OCI-LY1 (cell line): ENCODE measurements around the gene CSH1.

ENCODE experiments used
- H2AFZ ChIP-seq: fragments of 200-600 bp; sonication (generic), shearing (Covaris generic); 2 replicates; pipeline ENCODE4 v1.6.0; 2014; ENCODE audit warnings: antibody characterized with exemption, mild to moderate bottlenecking, low read length
- H3F3A ChIP-seq: fragments of 200-600 bp; sonication (generic), shearing (Covaris generic); 2 replicates; pipeline ENCODE4 v1.6.0; 2014; ENCODE audit warnings: mild to moderate bottlenecking, antibody characterized with exemption, low read length, moderate library complexity; ENCODE audit not compliant: insufficient read depth
- H3K27ac ChIP-seq: fragments of 200-600 bp; sonication (generic); 2 replicates; pipeline ENCODE4 v1.5.1; 2014; ENCODE audit warnings: low read length, mixed run types, mild to moderate bottlenecking, low read depth; ENCODE audit not compliant: poor library complexity, severe bottlenecking
- H3K27me3 ChIP-seq: fragments of 200-600 bp; sonication (generic); 2 replicates; pipeline ENCODE4 v1.6.0; 2014; ENCODE audit warnings: antibody characterized with exemption, mild to moderate bottlenecking, low read length, moderate library complexity; ENCODE audit not compliant: insufficient read depth
- H3K36me3 ChIP-seq: fragments of 200-600 bp; sonication (generic); 2 replicates; pipeline ENCODE4 v1.6.1; 2014; ENCODE audit warnings: mild to moderate bottlenecking, antibody characterized with exemption, low read length, moderate library complexity, mixed read lengths; ENCODE audit not compliant: insufficient read depth
- H3K4me1 ChIP-seq: fragments of 200-600 bp; sonication (generic); 2 replicates; pipeline ENCODE4 v1.5.1; 2014; ENCODE audit warnings: mild to moderate bottlenecking, low read length, moderate library complexity; ENCODE audit not compliant: insufficient read depth, severe bottlenecking
- H3K4me2 ChIP-seq: fragments of 200-600 bp; sonication (generic), shearing (Covaris generic); 2 replicates; pipeline ENCODE4 v1.6.1; 2014; ENCODE audit warnings: low read length
- H3K4me3 ChIP-seq: fragments of 200-600 bp; sonication (generic); 2 replicates; pipeline ENCODE4 v1.5.1; 2014; ENCODE audit warnings: low read length, low read depth, mild to moderate bottlenecking, mixed read lengths; ENCODE audit not compliant: poor library complexity, severe bottlenecking
- H3K79me2 ChIP-seq: fragments of 200-600 bp; shearing (Covaris generic); 2 replicates; pipeline ENCODE4 v1.6.1; 2016; ENCODE audit warnings: mixed run types, low read length, mixed read lengths; ENCODE audit not compliant: insufficient read depth
- H3K9ac ChIP-seq: fragments of 200-600 bp; sonication (generic), shearing (Covaris generic); 2 replicates; pipeline ENCODE4 v1.6.1; 2014; ENCODE audit warnings: mild to moderate bottlenecking, low read length, mixed read lengths
- H3K9me2 ChIP-seq: fragments of 200-600 bp; sonication (generic), shearing (Covaris generic); 2 replicates; pipeline ENCODE4 v1.6.1; 2014; ENCODE audit warnings: low read depth, mild to moderate bottlenecking, low read length, mixed read lengths
- H3K9me3 ChIP-seq: fragments of 200-600 bp; shearing (Covaris generic); 2 replicates; pipeline ENCODE4 v1.6.1; 2014; ENCODE audit warnings: low read length, mixed read lengths
- H4K20me1 ChIP-seq: fragments of 200-600 bp; sonication (generic), shearing (Covaris generic); 2 replicates; pipeline ENCODE4 v1.6.0; 2016; ENCODE audit warnings: mild to moderate bottlenecking, low read length; ENCODE audit not compliant: insufficient read depth
- CTCF ChIP-seq: fragments of 200-600 bp; sonication (generic), shearing (Covaris generic); IDR thresholded peaks from 2 replicates; pipeline ENCODE4 v1.5.1; 2017; ENCODE audit warnings: mild to moderate bottlenecking, antibody characterized with exemption, low read length, moderate library complexity, mixed read lengths
- EZH2 ChIP-seq: fragments of 200-600 bp; sonication (generic), shearing (Covaris generic); IDR thresholded peaks from 2 replicates; pipeline ENCODE4 v1.8.0; 2017; ENCODE audit warnings: borderline replicate concordance, mixed run types, mild to moderate bottlenecking, antibody characterized with exemption, low read length, moderate library complexity, mixed read lengths

Gene CSH1

GRCh38 chr17:63934183-63935112 is 38.1 kb upstream of the CSH1 start:
- Histone ChIP-seq H3F3A (no peaks in the 10 kb centered on the region), H3K9me2 (no peaks in the 10 kb centered on the region), H3K27me3 (no peaks in the 10 kb centered on the region), H2AFZ (no peak overlapping the region), H3K36me3 (peaks cover 26% of the 10 kb centered on the region), H4K20me1 (no peaks in the 10 kb centered on the region), H3K4me1 (peaks cover 72% of the 10 kb centered on the region), H3K4me2 (peak overlapping the region; percentile 96), H3K9ac (peak overlapping the region; percentile 100), H3K79me2 (peaks cover 23% of the 10 kb centered on the region), H3K9me3 (no peaks in the 10 kb centered on the region), H3K4me3 (peak overlapping the region; percentile 97), H3K27ac (peak overlapping the region; percentile 97)
- no peak for TF ChIP-seq CTCF

DNA sequence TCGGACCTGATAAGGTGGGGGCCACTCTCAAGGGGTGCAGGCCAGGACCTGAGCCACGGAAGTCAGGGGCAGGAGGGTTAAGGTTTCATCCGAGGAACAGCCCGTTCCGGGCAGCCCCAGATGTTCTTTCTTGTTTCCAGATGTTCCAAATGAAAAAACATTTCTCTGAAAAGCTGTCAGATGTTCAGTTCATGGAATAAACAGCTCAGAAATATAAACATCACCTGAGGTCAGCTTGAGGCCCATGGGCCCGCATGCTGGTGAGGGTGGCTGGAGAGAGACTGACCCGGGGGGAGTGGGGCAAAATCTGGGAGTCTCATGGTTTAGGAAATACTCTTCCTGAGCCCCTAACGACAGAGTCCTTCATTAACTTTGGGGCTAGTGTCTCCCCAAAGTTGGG is 37.2 kb upstream of the CSH1 start:
- H3K36me3 ChIP-seq = peaks cover 35% of the 10 kb centered on the region

GRCh38 chr17:63932721-63933120 is 36.3 kb upstream of the CSH1 start:
- Histone ChIP-seq H3K9me2 (no peaks in the 10 kb centered on the region), H4K20me1 (no peaks in the 10 kb centered on the region), H3K4me2 (peak overlapping the region; percentile 96), H3K4me1 (peaks cover 72% of the 10 kb centered on the region), H3K4me3 (peak overlapping the region; percentile 97), H3K9ac (peak overlapping the region; percentile 100), H3F3A (no peaks in the 10 kb centered on the region), H3K27me3 (no peaks in the 10 kb centered on the region), H3K27ac (peak overlapping the region; percentile 97), H2AFZ (no peak overlapping the region), H3K9me3 (no peaks in the 10 kb centered on the region), H3K36me3 (peaks cover 44% of the 10 kb centered on the region), H3K79me2 (peaks cover 23% of the 10 kb centered on the region)
- TF ChIP-seq EZH2 (no peak), CTCF (peak; percentile 35; the same call in 1 of the 2 replicates)

More for the DNA sequence above, 37.2 kb upstream of the CSH1 start:
- peaks cover 23% of the 10 kb centered on the region for H3K79me2 ChIP-seq
- peak overlapping the region; percentile 97 for H3K4me3 ChIP-seq
- no peak overlapping the region for H2AFZ ChIP-seq
- peak overlapping the region; percentile 100 for H3K9ac ChIP-seq
- peak overlapping the region; percentile 96 for H3K4me2 ChIP-seq
- no peaks in the 10 kb centered on the region for H3K9me2 ChIP-seq
- H3K27ac ChIP-seq = peak overlapping the region; percentile 97
- H3K9me3 ChIP-seq = no peaks in the 10 kb centered on the region
- TF ChIP-seq EZH2 (no peak), CTCF (no peak)
- H3K27me3 ChIP-seq = no peaks in the 10 kb centered on the region
- no peaks in the 10 kb centered on the region for H3F3A ChIP-seq
- no peaks in the 10 kb centered on the region for H4K20me1 ChIP-seq
- peaks cover 72% of the 10 kb centered on the region for H3K4me1 ChIP-seq
